Activated T-helper 1 cell treated with anti-CD3 and anti-CD28 coated beads, Interleukin-2, amount 50 U/mL, for 16 hours (primary cell): ENCODE measurements around the gene MRM2.
A peak's percentile ranks its signal among the peaks of the same experiment; 100 is the strongest.

ENCODE experiments used
- DNase-seq, 2 donors: peaks; one replicate each; pipeline ENCODE4 v3.0.0-alpha.2; 2020; ENCODE audit warnings: low read depth in 1 of 2, low spot score in 1 of 2

The MRM2 gene

GRCh38 chr7:2224491-2224928 is 17.5 kb downstream of the MRM2 start:
- DNase-seq, result no peak

GRCh38 chr7:2223321-2223720 is 18.7 kb downstream of the MRM2 start:
- DNase-seq, result no peak

GRCh38 chr7:2222516-2222915 is 19.5 kb downstream of the MRM2 start:
- DNase-seq, result no peak

- DNase-seq, result no peak
Observed at GRCh38 chr7:2220954-2221353, 21.1 kb downstream of the MRM2 start.

- DNase-seq, result no peak
Observed at GRCh38 chr7:2220506-2220905, 21.5 kb downstream of the MRM2 start.

- DNase-seq, result no peak
Observed at GRCh38 chr7:2220030-2220429, 22.0 kb downstream of the MRM2 start.

- no peak for DNase-seq
Observed at GRCh38 chr7:2219606-2220005, 22.4 kb downstream of the MRM2 start.

GRCh38 chr7:2219136-2219535 is 22.9 kb downstream of the MRM2 start:
- DNase-seq, result no peak

GRCh38 chr7:2218444-2218785 is 23.6 kb downstream of the MRM2 start:
- DNase-seq, result no peak

- no peak for DNase-seq
Observed at GRCh38 chr7:2217716-2218443, 24.1 kb downstream of the MRM2 start.

GRCh38 chr7:2217206-2217605 is 24.8 kb downstream of the MRM2 start:
- DNase-seq, result no peak

- no peak for DNase-seq
Observed at GRCh38 chr7:2215851-2216250, 26.2 kb downstream of the MRM2 start.

GRCh38 chr7:2214636-2215035 is 27.4 kb downstream of the MRM2 start:
- no peak for DNase-seq

GRCh38 chr7:2213551-2214215 is 28.3 kb downstream of the MRM2 start:
- no peak for DNase-seq

GRCh38 chr7:2212906-2213305 is 29.1 kb downstream of the MRM2 start:
- DNase-seq, result no peak

GRCh38 chr7:2211926-2212325 is 30.1 kb downstream of the MRM2 start:
- no peak for DNase-seq

GRCh38 chr7:2211259-2211880 is 30.6 kb downstream of the MRM2 start:
- no peak for DNase-seq

- no peak for DNase-seq
Observed at GRCh38 chr7:2210551-2211258, 31.3 kb downstream of the MRM2 start.

GRCh38 chr7:2209961-2210323 is 32.1 kb downstream of the MRM2 start:
- no peak for DNase-seq

GRCh38 chr7:2209146-2209960 is 32.7 kb downstream of the MRM2 start:
- DNase-seq, result peak; percentile 10 to 11

- no peak for DNase-seq
Observed at GRCh38 chr7:2208712-2209111, 33.3 kb downstream of the MRM2 start.
